NCI-H2227 (cell line): ENCODE results near the gene IFFO2.

ENCODE experiments used
- DNase-seq: peaks from one replicate; lab custom pipeline; 2025; ENCODE audit not compliant: unreplicated experiment; lab: John Stamatoyannopoulos, UW

IFFO2 gene

DNA sequence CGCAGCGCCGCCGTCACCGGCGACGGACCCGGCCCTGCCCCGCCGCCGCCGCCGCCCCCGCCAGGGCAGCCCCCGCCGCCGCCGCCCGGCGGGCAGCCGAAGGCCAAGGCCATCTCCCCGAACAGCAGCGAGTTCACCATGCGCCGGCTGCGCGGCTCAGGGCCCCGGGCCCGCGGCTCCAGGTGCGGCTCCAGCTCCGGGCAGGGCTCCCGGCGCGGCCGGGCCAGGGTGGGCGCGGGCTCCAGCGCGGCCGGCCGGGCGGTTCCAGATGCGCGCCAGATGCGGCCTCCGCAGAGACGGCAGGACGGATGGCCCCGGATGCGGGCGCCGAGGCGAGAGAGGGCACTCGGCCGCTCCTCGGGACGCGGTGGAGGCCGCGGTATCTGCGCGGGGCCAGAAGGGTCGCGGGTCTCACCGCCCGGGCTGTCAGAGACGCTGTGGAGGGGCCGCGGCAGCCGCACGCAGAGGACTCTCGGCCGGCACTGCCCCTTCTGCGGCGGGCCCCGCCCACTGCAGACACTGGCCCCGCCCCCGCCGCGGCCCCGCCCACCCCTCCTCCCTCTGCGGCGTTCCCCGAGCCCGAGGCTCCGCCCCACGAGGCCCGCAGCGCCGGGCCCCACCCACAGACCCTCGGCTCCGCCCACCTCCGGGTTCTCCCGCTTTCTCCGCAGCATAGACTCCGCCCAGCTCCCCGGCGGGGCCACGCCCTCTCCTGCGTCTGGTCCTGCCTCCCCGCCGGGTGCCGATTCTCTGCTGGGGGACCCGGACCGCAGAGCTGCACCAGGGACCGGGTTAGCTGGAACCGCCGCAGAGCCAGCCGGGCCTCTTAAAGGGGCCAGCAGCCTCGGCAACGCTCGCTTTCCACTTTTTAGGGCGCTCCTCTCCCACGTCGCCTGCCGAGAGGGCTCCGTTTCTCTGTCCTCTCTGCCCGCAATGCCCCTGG is at the start of gene IFFO2:
Gene IFFO2 (minus strand): TSS at position 484 of the 943 bp plus-strand sequence. CDS start 344 bp downstream, at position 140.
- DNase-seq, result peak; percentile 97

DNA sequence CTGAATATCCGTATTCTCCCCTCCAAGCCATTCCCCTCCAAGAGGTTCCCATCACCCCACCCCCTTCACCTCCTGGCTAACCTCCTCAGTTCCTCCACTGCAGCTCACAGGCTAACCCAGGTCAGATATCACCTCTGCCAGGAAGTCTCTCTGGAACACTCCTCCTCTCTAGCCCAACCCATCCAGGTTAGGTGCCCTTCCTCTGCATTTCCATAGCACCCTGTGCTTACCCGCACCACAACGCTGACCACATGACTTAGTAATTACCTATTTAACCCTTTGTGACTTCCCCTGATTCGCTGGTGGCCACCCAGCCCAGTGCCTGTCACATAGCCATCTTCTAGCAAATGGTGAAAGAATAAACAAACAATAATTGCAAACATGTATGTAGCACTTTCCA is 49.5 kb upstream of the IFFO2 start:
- no peak for DNase-seq

DNA sequence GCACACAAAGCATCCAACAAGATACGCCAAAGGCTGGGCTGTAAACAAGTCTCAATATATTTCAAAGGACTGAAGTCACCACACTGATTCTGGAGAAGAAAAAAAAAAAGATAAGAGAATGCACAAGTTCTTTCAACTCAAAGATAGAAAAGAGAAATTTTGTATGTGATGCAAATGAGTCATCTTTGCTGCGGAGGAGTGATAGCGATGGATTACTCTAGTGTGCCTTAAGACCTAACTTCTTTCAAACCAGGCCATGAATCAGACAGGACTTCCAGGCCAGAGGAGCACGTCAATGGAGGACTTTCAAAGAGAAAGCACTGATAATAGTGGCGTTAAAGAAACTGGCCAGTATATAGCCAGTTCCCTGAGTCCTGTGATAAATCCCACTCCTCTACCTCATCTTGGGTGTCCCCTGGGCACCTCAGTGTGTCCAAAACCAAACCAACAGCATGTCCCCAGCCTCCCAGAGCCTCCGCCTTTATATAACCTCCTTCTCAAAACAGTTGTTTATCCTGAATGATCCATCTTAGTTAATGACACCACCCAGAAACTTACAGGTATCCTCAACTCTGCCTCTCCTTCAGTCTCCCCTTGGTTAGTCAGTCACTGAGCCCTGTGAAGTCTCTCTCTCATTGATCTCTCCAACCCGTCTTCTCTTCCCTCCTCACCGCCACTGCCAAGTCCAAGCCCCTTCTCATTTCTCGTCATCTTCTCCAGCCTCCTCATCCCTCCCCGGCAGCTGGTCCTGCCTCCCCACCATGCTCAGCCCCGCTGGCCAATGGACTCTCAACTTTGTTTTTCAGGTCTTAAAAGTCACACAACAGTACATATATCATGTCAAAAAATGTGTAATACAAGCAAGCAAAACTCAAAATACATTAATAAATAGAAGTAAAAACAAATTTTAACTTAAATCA is 47.2 kb upstream of the IFFO2 start:
- no peak for DNase-seq

DNA sequence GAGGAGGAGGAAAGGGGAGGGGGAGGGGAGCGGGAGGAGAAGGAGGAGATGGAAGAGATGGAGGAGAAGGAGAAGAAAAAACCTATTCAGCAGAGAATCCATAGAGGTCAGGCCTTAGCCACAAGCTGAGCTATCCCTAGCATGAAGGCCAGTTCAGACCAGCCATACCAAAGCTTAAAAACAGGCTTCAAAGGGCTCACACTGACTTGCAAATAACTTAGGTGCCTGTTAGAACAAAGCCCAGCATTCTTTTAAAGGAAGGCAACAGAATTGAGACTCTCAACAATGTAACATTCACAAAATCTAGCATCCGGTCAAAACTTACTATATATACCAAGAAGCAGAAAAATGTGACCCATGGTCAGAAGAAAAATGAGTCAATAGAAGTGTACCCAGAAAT is 43.6 kb upstream of the IFFO2 start:
- DNase-seq, result no peak

GRCh38 chr1:18999359-18999758 is 42.9 kb upstream of the IFFO2 start:
- no peak for DNase-seq

DNA sequence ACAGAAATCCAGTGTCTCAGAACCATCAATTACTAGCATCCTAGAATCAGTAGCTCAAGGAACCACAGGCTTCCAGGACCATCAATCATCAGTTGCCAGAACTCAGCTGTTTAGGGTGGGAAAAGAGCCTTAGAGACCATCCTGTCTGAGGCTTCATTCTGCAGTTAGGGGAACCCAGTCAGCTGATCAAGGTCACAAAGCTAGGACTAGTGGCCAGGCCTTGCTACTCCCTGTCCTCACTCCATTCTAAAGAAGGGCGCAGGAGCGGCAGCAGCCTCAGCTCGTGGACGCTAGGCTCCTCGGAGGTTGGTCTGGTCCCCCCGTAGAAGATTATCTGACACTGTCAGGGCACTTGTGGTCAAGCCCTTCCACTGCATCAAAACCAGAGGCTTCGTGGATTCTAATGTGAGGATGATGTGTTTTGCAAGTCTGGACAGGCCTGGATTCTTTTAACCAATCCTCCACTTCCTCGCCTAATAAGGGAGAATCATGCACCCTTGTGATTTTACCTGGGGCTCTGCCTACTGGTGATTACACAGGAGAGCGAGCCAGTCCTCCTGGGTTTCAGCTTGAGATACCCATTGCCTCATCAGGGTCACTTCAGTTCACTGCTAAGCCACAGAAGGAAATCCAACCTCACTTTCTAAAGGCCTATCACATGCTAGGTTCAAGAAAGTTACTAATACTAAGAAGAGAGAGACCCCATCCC is 41.7 kb upstream of the IFFO2 start:
- no peak for DNase-seq

- no peak for DNase-seq
Measured at GRCh38 chr1:18997508-18997907, 41.0 kb upstream of the IFFO2 start.

DNA sequence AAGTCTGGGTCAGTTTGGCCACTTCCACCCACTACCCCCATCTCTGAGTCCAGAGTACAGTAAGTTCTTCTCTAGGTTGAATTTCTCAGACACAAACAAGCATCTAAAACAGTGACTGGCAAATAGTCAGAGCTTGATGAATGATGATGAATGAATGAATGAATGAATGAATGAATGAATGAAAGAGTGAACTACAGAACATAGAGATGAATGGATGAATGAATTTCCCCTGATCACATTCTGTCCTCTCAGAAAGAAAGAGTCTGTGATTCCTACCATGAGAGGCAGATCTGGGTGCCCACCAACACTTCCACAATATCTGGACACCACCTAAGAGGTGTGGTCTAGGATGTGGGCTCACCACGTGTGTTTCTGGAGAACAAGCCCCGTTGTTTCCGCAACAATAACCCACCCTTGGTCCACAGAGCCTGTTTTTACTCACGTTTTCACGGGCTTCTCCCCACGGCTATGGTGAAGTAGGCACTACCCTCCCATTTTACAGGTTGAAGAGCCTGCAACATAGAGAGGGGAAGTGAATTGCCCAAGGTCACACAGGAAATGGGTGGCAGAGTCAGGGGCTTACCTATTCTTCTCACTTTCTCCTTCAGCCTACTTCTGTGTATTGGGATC is 40.2 kb upstream of the IFFO2 start:
- DNase-seq, result no peak

- DNase-seq, result no peak
Measured at GRCh38 chr1:18994381-18994780, 37.9 kb upstream of the IFFO2 start.

GRCh38 chr1:18992646-18993045 is 36.2 kb upstream of the IFFO2 start:
- DNase-seq, result no peak

- DNase-seq, result no peak
Measured at GRCh38 chr1:18991585-18991984, 35.1 kb upstream of the IFFO2 start.

GRCh38 chr1:18989896-18990295 is 33.4 kb upstream of the IFFO2 start:
- no peak for DNase-seq

DNA sequence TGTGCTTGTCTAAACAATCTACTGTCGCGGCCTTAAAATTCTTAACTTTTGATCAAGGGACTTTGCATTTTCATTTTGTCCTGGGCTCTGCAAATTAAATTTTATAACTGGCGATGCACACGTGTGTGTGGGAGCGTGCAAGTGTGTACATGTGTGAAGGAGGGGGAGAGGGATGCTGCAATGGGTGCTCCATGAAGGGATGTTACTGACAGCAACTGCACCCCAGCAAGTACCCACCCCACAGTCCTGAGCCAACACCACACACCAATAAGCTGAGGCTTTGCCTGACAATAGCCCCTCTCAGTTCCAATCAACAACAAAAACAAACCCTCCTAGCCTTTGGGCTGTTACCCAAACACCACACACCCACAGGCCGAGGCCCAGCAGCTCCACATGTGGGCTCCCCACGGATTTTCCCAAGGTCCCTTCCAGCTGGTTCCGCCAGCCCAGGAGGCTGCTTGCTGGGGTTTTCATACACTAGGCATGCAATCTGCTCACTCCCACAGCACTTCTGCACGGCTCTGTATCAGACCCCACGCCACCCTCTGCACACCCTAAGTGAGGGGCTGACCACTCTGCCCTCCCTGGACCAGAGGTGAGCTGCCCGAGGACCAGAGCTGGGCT is 32.8 kb upstream of the IFFO2 start:
- DNase-seq, result no peak

DNA sequence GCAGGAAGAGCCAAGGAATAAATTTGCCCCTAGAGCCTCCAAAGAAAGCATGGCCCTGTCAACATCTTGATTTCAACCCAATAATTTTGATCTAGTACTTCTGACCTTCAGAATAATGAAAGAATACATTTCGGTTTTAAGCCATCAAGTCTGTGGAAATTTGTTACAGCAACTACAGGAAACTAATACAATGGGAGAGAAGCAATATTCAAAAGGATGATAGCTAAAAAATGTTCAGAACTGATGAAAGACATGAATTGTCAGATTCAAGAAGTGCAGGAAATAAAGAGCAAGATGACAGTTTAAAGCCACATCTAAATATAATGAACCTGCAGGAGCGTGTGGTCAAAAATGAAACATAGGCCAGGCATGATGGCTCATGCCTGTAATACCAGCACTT is 24.8 kb upstream of the IFFO2 start:
- no peak for DNase-seq

- DNase-seq, result no peak
Measured at GRCh38 chr1:18978706-18979105, 22.2 kb upstream of the IFFO2 start.

GRCh38 chr1:18977428-18977827 is 21.0 kb upstream of the IFFO2 start:
- DNase-seq, result no peak

- no peak for DNase-seq
Measured at GRCh38 chr1:18976096-18976495, 19.6 kb upstream of the IFFO2 start.

DNA sequence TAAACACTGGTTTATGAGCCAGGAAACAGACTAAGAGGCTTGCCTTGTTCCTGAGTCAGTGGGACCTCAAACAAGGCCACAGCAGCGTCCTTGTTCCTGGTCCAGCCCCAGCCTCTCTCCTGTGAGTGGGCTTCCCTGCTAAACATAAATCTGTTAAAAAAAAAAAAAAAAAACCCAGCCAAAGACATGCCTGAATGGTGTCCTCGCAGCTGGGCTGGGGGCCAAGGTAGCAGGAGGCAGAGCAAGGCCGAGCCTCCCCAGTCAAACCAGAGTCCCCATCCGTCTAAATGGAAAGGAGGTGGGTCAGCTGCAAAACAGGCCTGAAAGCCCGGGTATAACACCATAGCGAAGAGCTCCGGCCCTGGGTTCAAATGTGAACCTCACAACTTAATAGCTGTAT is 18.1 kb upstream of the IFFO2 start:
- DNase-seq, result no peak

DNA sequence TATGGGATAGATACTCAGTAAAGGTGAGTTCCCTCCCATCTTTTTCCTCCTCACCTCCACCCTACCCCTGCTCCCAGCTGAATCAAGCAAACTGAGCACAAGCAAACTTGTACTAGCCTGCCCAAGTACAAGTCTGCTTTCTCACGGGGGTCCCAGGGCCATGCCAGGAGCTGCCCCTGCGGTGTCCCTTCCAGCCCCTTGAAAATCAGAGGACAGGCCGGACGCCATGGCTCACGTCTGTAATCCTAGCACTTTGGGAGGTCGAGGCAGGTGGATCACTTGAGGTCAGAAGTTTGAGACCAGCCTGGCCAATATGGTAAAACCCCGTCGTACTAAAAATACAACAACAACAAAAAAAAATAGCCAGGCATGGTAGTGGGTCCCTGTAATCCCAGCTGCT is 17.5 kb upstream of the IFFO2 start:
- no peak for DNase-seq

DNA sequence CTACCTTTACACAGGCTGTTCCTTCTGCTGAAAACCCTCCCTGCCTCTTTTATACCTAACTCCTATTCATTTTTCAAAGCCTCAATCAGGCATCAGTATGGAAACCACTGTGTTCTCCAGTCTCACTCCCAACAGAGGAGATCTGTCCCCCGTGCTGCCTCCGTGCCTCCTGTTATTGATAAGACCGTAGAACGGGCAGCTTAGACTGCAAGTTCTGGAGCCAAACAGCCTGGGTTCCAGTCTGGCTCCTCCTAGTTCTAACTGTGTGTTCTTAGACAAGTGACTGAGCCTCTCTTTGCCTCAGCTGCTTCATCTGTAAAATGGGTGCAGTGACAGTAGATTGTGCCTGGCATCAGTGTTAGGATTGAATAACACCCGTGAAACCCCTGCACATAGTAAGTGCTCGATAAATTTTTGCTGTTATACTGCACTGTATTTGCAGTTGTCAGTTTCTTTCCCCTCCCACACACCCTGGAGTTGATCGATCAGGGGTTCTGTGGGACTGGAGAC is 17.0 kb upstream of the IFFO2 start:
- DNase-seq, result no peak
